ENCODE measurements around the gene ZNF580. TPM values are rescaled to one million over a fixed set of nuclear protein-coding genes. Genes with fewer than 3 reads are reported as not detected.
A peak's percentile ranks its signal among the peaks of the same experiment; 100 is the strongest.

ZNF580 gene
- total RNA-seq, 5 donors from 2014 or later (not counting 1 experiment from before 2014, with no cell fraction given): 44.6 to 116 (median 94.2) TPM

DNA sequence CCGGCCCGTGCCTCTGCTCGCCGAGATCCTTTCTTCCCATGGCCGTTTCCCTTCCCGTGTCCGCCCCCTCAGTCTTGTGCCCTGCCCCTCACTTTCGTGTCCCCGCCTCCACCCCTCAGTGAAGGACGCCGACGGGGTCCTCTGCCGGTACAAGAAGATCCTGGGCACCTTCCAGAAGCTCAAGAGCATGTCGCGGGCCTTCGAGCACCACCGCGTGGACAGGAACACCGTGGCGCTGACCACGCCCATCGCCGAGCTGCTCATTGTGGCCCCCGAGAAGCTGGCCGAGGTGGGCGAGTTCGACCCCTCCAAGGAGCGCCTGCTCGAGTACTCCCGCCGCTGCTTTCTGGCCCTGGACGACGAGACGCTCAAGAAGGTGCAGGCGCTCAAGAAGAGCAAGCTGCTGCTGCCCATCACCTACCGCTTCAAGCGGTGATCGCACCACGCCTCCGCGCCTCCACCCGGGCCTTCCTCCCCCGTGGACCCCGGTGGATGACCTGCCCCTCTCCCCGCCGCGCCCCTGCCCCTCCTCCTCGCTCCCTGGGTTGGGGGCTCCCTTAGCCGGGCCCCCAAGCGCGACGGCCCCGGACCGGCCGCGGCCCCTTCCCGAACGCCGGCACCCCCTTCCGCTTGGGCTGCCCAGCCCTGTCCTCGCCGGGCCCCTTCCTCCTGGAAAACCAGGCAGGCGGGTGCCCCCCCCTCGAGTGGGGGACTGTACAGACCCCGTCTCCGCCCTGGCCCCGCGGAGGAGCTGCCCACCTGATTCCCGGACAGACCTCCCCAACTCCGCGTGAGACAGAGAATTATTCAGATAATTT lies 11.7 kb downstream of the ZNF580 start:
- CTCF ChIA-PET: interaction anchor here (0.5 to 0.9 kb wide), 11 partner anchors 8 to 1554 kb away, joined by 3 to 12 read pairs (median 4); no protein-coding TSS in a partner anchor
- Histone ChIP-seq H3K36me3 (ENCODE audit: control insufficient read depth in 2 of 2, extremely low read depth in 1 of 2, insufficient read depth in 1 of 2, low read length in 1 of 2) (peaks cover 0 to 3% of the 10 kb centered on the region in 2 donors), H3K4me3 (ENCODE audit: control insufficient read depth in 1 of 2, extremely low read depth in 1 of 2, low read length in 1 of 2) (no peak overlapping the region), H3K9me3 (no peaks in the 10 kb centered on the region), H3K27ac (ENCODE audit: low read length) (no peak overlapping the region), H3K4me1 (ENCODE audit: control insufficient read depth in 1 of 2, extremely low read depth in 1 of 2, insufficient read depth in 2 of 2, low read length in 2 of 2) (peaks cover 16 to 49% of the 10 kb centered on the region in 2 experiments), H3K27me3 (replicated peaks in 1 of 2; ENCODE audit: control insufficient read depth in 2 of 2, extremely low read depth in 1 of 2, insufficient read depth in 2 of 2, low read length in 1 of 2) (peaks cover 0 to 11% of the 10 kb centered on the region in 2 experiments)
- peaks cover 42 to 50% (median 47%) of the 10 kb centered on the region in 3 donors for H3K4me1 Mint-ChIP-seq
- no peaks in the 10 kb centered on the region for H3K27me3 Mint-ChIP-seq
- peaks cover 5% of the 10 kb centered on the region for H3K36me3 Mint-ChIP-seq
- ATAC-seq (replicated peaks in 1 of 4) (no peak), DNase-seq (peak in 2 of 35 experiments; percentile 19 to 34)
- 93% methylated on average over 49 of the region's 71 CpGs for WGBS (ENCODE audit: insufficient coverage)
- no peaks in the 10 kb centered on the region for H3K9me3 Mint-ChIP-seq
- POLR2A ChIA-PET: no interaction called here
- H3K27ac Mint-ChIP-seq: peak overlapping the region in 1 of 2 donors; percentile 11
- H3K4me3 Mint-ChIP-seq: peak overlapping the region in 2 of 3 donors; percentile 28 to 30

- ATAC-seq (replicated peaks in 1 of 4) (peak; percentile 56 to 66 (median 64)), DNase-seq (peak; percentile 98 to 100 (median 99))
- Mint-ChIP-seq H3K4me3 (peak overlapping the region; percentile 85 to 88 (median 87)), H3K27me3 (no peaks in the 10 kb centered on the region), H3K27ac (peak overlapping the region; percentile 95 to 99), H3K4me1 (peaks cover 46 to 52% (median 48%) of the 10 kb centered on the region in 3 donors), H3K36me3 (peaks cover 9% of the 10 kb centered on the region), H3K9me3 (no peaks in the 10 kb centered on the region)
- CTCF ChIA-PET: interaction anchor here (0.7 to 1.5 kb wide), 19 partner anchors 9 to 1517 kb away, joined by 3 to 19 read pairs (median 4); partner anchors contain the start of genes CNOT3 (in 1 of the 2), FIZ1 (in 1 of the 2), MBOAT7 (in 1 of the 2) and ZNF524 (in 1 of the 2)
- Histone ChIP-seq H3K9me3 (no peaks in the 10 kb centered on the region), H3K4me3 (ENCODE audit: control insufficient read depth in 1 of 2, extremely low read depth in 1 of 2, low read length in 1 of 2) (peak overlapping the region; percentile 57 to 89), H3K27me3 (replicated peaks in 1 of 2; ENCODE audit: control insufficient read depth in 2 of 2, extremely low read depth in 1 of 2, insufficient read depth in 2 of 2, low read length in 1 of 2) (peaks cover 0 to 8% of the 10 kb centered on the region in 2 experiments), H3K27ac (ENCODE audit: low read length) (peak overlapping the region; percentile 100), H3K36me3 (ENCODE audit: control insufficient read depth in 2 of 2, extremely low read depth in 1 of 2, insufficient read depth in 1 of 2, low read length in 1 of 2) (peaks cover 0 to 15% of the 10 kb centered on the region in 2 donors), H3K4me1 (ENCODE audit: control insufficient read depth in 1 of 2, extremely low read depth in 1 of 2, insufficient read depth in 2 of 2, low read length in 2 of 2) (peaks cover 17 to 51% of the 10 kb centered on the region in 2 experiments)
- POLR2A ChIA-PET: interaction anchor here in 1 of 2 donors (0.6 to 0.9 kb wide), 4 partner anchors 7 to 1464 kb away, joined by 3 to 5 read pairs (median 3); partner anchors contain the start of gene MBOAT7
- WGBS (ENCODE audit: insufficient coverage): under 1% methylated on average over 57 of the region's 57 CpGs
Measured at GRCh38 chr19:55653651-55654322, 13.0 kb downstream of the ZNF580 start.

GRCh38 chr19:55654323-55654867 lies 13.6 kb downstream of the ZNF580 start:
- CTCF ChIA-PET: interaction anchor here in 1 of 2 donors (0.7 to 1.5 kb wide), 15 partner anchors 12 to 1517 kb away, joined by 3 to 19 read pairs (median 4); partner anchors contain the start of genes CNOT3, FIZ1, MBOAT7 and ZNF524
- peaks cover 46 to 55% (median 49%) of the 10 kb centered on the region in 3 donors for H3K4me1 Mint-ChIP-seq

GRCh38 chr19:55654868-55655647 lies 14.3 kb downstream of the ZNF580 start, which contains the start of gene U2AF2:
Gene U2AF2 (plus strand): TSS chr19:55655035. CDS start chr19:55655105, 70 bp downstream.
- Mint-ChIP-seq H3K4me3 (peak within 1 kb of the TSS; percentile 85 to 88 (median 87)), H3K27me3 (no peaks in the 10 kb centered on the region), H3K4me1 (peaks cover 47 to 56% (median 51%) of the 10 kb centered on the region in 3 donors), H3K36me3 (peaks cover 13% of the 10 kb centered on the region), H3K27ac (peak within 1 kb of the TSS; percentile 96 to 99), H3K9me3 (no peaks in the 10 kb centered on the region)
- Histone ChIP-seq H3K9me3 (no peaks in the 10 kb centered on the region), H3K27me3 (replicated peaks in 1 of 2; ENCODE audit: control insufficient read depth in 2 of 2, extremely low read depth in 1 of 2, insufficient read depth in 2 of 2, low read length in 1 of 2) (peaks cover 0 to 3% of the 10 kb centered on the region in 2 experiments), H3K4me1 (ENCODE audit: control insufficient read depth in 1 of 2, extremely low read depth in 1 of 2, insufficient read depth in 2 of 2, low read length in 2 of 2) (peaks cover 17 to 55% of the 10 kb centered on the region in 2 experiments), H3K4me3 (ENCODE audit: control insufficient read depth in 1 of 2, extremely low read depth in 1 of 2, low read length in 1 of 2) (peak within 1 kb of the TSS; percentile 57 to 91), H3K27ac (ENCODE audit: low read length) (peak within 1 kb of the TSS; percentile 100), H3K36me3 (ENCODE audit: control insufficient read depth in 2 of 2, extremely low read depth in 1 of 2, insufficient read depth in 1 of 2, low read length in 1 of 2) (peaks cover 5 to 27% of the 10 kb centered on the region in 2 donors)
- peak; percentile 74 to 98 (median 96) for DNase-seq
- 0% methylated on average over 70 of the region's 95 CpGs for WGBS (ENCODE audit: insufficient coverage)
- ChIA-PET POLR2A (interaction anchor here (0.5 to 0.9 kb wide), 7 partner anchors 23 to 1465 kb away, joined by 3 to 5 read pairs (median 3); partner anchors contain the start of genes FIZ1 (in 1 of the 2), MBOAT7 (in 1 of the 2) and ZNF524 (in 1 of the 2)), CTCF (interaction anchor here in 1 of 2 donors (0.7 to 1.5 kb wide), 15 partner anchors 13 to 1518 kb away, joined by 3 to 19 read pairs (median 4); partner anchors contain the start of genes CNOT3, FIZ1, MBOAT7 and ZNF524)
- peak; percentile 12 to 59 (median 40) for ATAC-seq (replicated peaks in 1 of 4)

More at GRCh38 chr19:55654323-55654867, 13.6 kb downstream of the ZNF580 start:
- peaks cover 17 to 51% of the 10 kb centered on the region in 2 experiments for H3K4me1 ChIP-seq (ENCODE audit: control insufficient read depth in 1 of 2, extremely low read depth in 1 of 2, insufficient read depth in 2 of 2, low read length in 2 of 2)
- Mint-ChIP-seq H3K27me3 (no peaks in the 10 kb centered on the region), H3K4me3 (peak overlapping the region; percentile 85 to 88 (median 87)), H3K9me3 (no peaks in the 10 kb centered on the region), H3K27ac (peak overlapping the region; percentile 95 to 99), H3K36me3 (peaks cover 10% of the 10 kb centered on the region)
- WGBS (ENCODE audit: insufficient coverage): under 1% methylated on average over 41 of the region's 52 CpGs
- peaks cover 3 to 21% of the 10 kb centered on the region in 2 donors for H3K36me3 ChIP-seq (ENCODE audit: control insufficient read depth in 2 of 2, extremely low read depth in 1 of 2, insufficient read depth in 1 of 2, low read length in 1 of 2)
- peak; percentile 97 to 100 (median 99) for DNase-seq
- peaks cover 0 to 7% of the 10 kb centered on the region in 2 experiments for H3K27me3 ChIP-seq (replicated peaks in 1 of 2; ENCODE audit: control insufficient read depth in 2 of 2, extremely low read depth in 1 of 2, insufficient read depth in 2 of 2, low read length in 1 of 2)
- H3K9me3 ChIP-seq: no peaks in the 10 kb centered on the region
- POLR2A ChIA-PET: interaction anchor here (0.5 to 0.9 kb wide), 8 partner anchors 8 to 1465 kb away, joined by 3 to 5 read pairs (median 3); partner anchors contain the start of genes FIZ1 (in 1 of the 2), MBOAT7 (in 1 of the 2) and ZNF524 (in 1 of the 2)
- peak; percentile 79 to 82 (median 81) for ATAC-seq (replicated peaks in 1 of 4)
- peak overlapping the region; percentile 100 for H3K27ac ChIP-seq (ENCODE audit: low read length)
- peak overlapping the region; percentile 57 to 89 for H3K4me3 ChIP-seq (ENCODE audit: control insufficient read depth in 1 of 2, extremely low read depth in 1 of 2, low read length in 1 of 2)

DNA sequence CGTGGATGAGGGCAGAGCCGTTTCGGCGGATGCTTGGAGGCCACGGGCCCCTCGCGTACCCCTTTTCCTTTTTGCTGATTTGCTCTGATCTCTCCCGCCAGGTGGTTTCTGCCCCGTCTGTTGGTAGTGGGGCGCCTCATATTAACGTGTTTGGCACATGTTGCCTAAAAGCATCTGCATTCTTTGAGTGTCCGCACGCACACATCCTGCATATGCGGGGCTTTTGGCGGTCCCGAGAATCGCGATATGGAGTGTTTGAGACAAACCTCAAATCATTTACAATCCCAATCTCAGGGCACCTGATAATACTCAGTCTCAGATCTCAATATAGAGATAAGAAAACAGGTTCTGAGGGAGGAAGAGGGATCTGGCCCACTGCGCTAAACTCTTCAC lies 14.8 kb downstream of the ZNF580 start:
- Histone ChIP-seq H3K27ac (ENCODE audit: low read length) (peak overlapping the region; percentile 100), H3K9me3 (no peaks in the 10 kb centered on the region), H3K36me3 (ENCODE audit: control insufficient read depth in 2 of 2, extremely low read depth in 1 of 2, insufficient read depth in 1 of 2, low read length in 1 of 2) (peaks cover 5 to 33% of the 10 kb centered on the region in 2 donors), H3K27me3 (replicated peaks in 1 of 2; ENCODE audit: control insufficient read depth in 2 of 2, extremely low read depth in 1 of 2, insufficient read depth in 2 of 2, low read length in 1 of 2) (peaks cover 0 to under 1% of the 10 kb centered on the region in 2 experiments), H3K4me3 (ENCODE audit: control insufficient read depth in 1 of 2, extremely low read depth in 1 of 2, low read length in 1 of 2) (peak overlapping the region; percentile 57 to 91), H3K4me1 (ENCODE audit: control insufficient read depth in 1 of 2, extremely low read depth in 1 of 2, insufficient read depth in 2 of 2, low read length in 2 of 2) (peaks cover 17 to 61% of the 10 kb centered on the region in 2 experiments)
- H3K27me3 Mint-ChIP-seq: no peaks in the 10 kb centered on the region
- peaks cover 43 to 55% (median 50%) of the 10 kb centered on the region in 3 donors for H3K4me1 Mint-ChIP-seq
- H3K27ac Mint-ChIP-seq: peak overlapping the region; percentile 95 to 96
- ATAC-seq (replicated peaks in 1 of 4) (no peak), DNase-seq (no peak)
- WGBS (ENCODE audit: insufficient coverage): 0% methylated on average over 8 of the region's 19 CpGs
- peak overlapping the region; percentile 85 to 88 (median 87) for H3K4me3 Mint-ChIP-seq
- no peaks in the 10 kb centered on the region for H3K9me3 Mint-ChIP-seq
- ChIA-PET CTCF (no interaction called here), POLR2A (no interaction called here)
- H3K36me3 Mint-ChIP-seq: peaks cover 13% of the 10 kb centered on the region

Measured in T-cell (primary cell).